ENCODE results near the gene ADAD2.

ADAD2 gene

DNA sequence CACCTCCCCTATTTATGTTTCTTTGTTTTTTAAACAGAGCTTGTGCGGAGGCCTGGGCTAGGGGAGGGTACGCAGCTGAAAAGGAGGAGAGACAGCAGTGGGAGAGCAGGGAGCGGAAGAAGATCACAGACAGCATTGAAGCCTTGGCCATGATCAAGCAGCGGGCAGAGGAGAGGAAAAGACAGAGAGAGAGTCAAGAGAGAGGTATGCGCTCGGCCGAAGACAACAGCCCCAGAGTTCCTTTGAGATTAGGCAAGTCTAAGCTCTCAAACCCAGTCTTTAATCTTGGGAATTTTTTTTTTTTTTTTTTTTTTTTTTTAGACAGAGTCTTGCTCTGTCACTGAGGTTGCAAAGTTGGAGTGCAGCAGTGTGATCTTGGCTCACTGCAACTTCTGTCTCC is 25.2 kb upstream of the ADAD2 start:
- TF ChIP-seq POLR2A (IDR thresholded peaks at IDR 0.05; ENCODE audit: low read length), result no peak
- no peak for TF ChIP-seq GATA1 (IDR thresholded peaks at IDR 0.05; ENCODE audit: low read depth, low read length)
- DNase-seq, result no peak

DNA sequence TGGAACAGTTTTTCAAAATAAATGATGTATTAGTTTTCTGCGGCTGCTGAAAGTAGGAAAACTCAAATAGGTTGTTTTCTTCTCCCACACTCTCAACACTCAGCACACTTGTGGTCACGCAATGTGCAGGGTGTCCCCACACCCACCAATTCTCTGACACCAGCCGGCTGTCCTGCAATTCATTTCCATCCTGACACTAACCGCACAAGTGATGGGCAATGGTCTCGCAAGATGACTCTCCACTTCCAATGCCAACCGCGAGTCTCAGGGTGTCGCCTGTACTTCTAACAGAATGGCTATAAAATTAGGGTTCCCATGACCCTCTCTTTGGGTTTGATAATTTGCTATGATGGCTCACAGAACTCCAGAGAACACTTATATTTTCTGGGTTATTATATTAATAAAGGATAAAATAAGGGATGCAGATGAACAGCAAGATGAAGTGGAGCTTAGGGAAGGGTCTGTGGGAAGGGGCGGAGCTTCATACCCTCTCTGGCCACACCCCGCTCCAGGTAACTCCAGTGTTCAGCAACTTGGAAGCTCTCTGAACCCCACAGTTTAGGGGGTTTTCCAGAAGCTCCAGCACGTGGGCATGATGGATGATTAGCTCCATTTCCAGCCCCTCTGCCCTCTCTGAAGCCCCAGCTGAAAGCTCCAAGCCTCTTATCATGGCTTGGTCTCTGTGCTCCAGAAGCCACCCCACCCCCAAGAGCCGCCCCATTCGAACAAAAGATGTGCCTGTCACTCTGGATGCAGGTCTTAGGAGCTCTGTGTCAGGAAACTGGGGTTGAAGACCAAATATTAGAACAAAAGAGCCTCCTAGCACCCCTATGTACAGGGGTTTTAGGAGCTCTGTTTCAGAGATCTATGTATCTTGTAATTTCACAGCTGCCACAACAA is 23.9 kb upstream of the ADAD2 start:
- TF ChIP-seq GATA1 (IDR thresholded peaks at IDR 0.05; ENCODE audit: low read depth, low read length), result no peak
- TF ChIP-seq POLR2A (IDR thresholded peaks at IDR 0.05; ENCODE audit: low read length), result no peak
- no peak for DNase-seq

DNA sequence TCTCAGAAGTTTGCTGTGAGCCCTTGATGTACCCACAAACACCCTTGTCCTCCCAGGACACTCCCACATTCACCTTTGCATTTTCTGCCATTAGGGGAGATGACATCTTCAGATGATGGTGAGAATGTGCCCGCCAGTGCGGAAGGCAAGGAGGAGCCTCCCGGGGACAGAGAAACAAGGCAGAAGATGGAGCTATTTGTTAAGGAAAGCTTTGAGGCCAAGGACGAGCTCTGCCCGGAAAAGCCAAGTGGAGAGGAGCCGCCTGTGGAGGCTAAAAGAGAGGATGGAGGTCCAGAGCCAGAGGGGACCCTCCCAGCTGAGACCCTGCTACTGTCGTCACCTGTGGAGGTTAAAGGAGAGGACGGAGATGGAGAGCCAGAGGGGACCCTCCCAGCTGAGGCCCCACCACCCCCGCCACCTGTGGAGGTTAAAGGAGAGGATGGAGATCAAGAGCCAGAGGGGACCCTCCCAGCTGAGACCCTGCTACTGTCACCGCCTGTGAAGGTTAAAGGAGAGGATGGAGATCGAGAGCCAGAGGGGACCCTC is 21.1 kb upstream of the ADAD2 start:
- no peak for DNase-seq
- TF ChIP-seq GATA1 (IDR thresholded peaks at IDR 0.05; ENCODE audit: low read depth, low read length) (no peak), POLR2A (IDR thresholded peaks at IDR 0.05; ENCODE audit: low read length) (no peak)

DNA sequence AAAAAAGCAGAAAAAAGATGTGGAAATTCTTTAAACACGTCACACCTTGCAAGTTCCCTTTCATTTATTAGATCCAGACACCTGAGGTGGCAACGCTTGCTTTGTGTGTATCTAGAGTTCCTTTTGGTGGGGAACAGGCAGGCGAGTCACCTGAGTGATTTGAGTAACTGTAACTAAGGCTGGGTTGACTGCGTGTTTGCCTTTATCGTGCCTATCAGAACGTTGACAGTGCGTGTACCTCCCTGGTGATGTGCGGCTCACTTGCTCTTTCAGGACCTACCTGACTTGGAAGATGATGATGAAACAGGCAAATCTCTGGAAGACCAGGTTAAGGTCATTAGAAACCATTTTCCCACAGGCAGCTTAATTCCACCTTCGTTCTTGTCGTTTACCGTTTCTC is 16.6 kb upstream of the ADAD2 start:
- DNase-seq, result no peak
- TF ChIP-seq POLR2A (IDR thresholded peaks at IDR 0.05; ENCODE audit: low read length), result no peak
- TF ChIP-seq GATA1 (IDR thresholded peaks at IDR 0.05; ENCODE audit: low read depth, low read length), result no peak

DNA sequence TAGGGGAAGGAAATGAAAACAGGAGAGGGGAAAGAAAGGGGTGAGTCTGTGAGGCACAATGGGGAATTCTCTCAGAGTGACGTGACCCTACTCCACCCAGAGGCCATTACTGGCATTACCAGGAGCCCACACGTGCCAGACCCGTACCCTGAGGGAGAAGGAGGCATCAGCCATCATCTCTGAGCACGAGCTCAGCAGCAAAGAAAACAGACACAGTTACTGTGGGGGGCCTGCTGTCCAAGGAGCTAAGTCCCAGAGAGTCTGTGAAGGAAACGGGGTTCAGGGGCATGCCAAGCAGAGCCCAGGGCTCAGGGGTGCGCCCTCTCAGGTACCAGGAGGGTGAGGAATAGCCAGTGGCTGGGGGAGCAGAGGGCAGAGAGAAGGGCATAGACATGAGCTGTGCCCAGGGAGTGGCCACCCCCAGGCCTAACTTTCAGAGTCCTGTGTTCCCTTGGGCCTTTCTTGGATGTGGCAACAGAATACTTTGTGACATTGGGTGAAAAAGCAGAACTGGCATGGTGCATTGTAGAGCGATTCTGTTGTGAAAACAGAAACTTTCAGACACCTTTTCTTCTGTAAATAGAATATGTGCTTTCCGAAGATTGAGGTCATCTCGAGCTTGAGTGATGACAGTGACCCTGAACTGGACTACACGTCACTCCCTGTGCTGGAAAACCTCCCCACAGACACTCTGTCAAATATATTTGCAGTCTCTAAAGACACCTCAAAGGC is 15.4 kb upstream of the ADAD2 start:
- TF ChIP-seq GATA1 (IDR thresholded peaks at IDR 0.05; ENCODE audit: low read depth, low read length) (no peak), POLR2A (IDR thresholded peaks at IDR 0.05; ENCODE audit: low read length) (no peak)

DNA sequence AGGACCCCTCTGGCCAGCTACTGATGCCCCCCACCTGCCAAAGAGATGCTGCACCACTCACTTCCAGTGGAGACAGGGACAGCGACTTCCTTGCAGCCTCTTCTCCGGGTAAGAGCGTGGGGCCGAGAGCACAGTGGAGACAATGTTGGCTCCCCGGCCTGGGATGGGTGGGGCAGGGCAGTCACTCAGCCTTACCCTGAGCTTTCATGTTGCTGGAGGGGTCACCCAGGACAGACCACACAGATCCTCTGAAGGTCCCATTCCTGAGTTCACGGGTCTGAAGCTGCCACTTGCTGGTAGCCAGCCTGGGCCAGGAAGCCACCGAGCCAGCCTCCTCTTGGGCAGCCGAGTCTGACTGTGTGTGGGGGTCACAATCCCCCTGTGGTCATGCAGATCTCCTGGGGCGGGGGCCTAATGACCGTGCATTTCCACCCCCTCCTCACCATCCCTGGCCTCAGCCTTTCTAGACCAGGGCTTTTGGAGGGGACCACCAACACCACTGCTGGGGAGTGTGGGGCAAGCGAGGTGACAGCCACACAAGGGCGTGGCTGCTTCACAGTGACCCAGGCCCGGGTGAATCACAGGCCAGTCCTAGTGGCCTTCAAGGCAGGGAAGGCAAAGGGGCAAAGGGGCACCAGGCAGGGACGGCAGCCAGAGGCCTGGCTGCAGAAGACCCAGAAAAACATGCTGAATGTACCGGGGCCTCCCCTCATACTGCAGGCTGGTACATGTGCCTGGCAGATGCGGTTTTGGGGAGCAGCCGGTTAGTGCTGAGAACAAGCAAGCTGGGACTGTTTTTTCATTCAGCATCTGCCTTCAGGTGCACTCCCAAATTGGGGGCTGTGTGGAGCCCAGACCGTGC is 14.5 kb upstream of the ADAD2 start:
- TF ChIP-seq POLR2A (IDR thresholded peaks at IDR 0.05; ENCODE audit: low read length) (no peak), GATA1 (IDR thresholded peaks at IDR 0.05; ENCODE audit: low read depth, low read length) (no peak)
- no peak for DNase-seq

More for the DNA sequence above, 15.4 kb upstream of the ADAD2 start:
- peak; percentile 25 to 46 for DNase-seq

DNA sequence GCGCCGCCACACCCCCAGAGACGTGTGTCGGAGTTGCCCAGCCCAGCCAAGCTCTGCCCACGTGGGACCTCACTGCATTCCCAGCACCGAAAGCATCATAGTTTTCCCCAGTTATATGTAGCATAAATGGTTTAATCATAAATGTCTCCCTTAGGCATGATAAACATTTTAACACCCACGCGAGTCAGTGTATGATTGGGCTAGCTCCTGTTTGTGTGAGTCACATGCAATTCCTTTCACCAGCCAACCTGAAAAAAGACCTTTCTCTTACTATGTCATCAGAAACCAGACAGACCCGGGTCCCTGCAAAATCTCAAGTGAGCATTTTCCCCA is 13.2 kb upstream of the ADAD2 start:
- no peak for TF ChIP-seq GATA1 (IDR thresholded peaks at IDR 0.05; ENCODE audit: low read depth, low read length)
- TF ChIP-seq POLR2A (IDR thresholded peaks at IDR 0.05; ENCODE audit: low read length), result no peak
- no peak for DNase-seq

DNA sequence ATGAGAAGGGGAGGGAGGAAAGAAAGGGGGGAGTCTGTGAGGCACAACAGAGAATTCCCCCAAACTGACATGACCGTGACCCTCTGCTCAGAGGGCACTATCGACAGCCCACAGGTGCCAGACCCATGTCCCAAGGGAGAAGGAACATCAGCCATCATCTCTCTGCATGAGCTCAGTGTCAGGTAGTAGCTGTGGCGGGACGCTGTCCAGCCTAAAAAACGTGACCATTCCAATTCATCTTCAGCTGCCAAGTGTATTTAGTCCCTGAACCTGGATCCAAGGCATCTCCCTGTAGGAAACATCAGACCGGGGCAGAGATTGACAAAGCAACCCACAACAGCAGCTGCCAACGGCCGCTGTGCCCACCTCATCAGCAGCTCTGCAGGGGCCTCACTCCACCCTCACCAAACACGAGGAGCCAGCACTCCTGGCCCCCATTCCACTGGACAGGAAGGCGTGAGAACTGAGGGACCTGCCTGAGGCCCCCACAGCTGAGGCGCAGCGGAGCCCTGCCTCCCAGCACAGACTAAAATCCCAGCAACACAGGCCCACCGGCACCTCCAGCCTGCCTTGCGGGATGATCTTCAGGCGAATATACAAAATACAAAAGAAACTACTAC is 12.7 kb upstream of the ADAD2 start:
- no peak for DNase-seq
- TF ChIP-seq GATA1 (IDR thresholded peaks at IDR 0.05; ENCODE audit: low read depth, low read length), result no peak
- TF ChIP-seq POLR2A (IDR thresholded peaks at IDR 0.05; ENCODE audit: low read length), result no peak

DNA sequence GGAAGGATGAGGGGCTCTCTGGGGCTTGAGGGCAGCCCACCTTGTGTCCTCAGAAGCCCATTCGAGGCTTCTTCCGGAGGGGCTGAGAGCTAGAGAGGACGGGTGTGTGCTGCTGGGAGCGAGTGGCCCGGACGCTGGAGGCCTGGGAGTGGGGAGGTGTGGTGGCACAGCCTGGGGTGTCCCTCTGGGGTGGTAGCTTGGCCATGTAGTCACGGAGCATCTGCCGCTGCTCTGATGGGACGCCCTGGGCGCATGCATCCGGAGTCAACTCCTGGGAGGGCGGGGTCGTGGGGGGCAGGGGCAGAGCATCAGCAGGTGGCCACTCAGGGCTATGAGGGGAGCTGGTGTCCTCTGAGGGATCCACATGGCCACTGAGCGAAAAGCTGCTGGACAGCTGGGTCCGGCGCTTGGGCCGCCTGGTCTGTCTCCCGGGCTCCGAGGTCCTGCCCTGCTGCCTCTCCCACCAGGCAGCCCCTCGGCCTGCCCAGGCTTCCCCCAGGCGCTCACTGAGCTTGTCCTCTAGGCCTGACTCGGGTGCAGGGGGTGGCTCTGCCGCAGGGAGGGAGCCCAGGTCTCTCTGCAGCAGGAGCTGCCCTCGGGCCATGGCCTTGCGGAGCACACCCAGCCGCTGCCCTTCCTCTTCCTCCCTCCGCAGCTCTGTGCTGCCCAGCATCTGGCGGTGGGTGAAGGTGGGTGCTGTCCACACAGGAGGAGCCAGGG is 11.9 kb upstream of the ADAD2 start:
- no peak for DNase-seq
- no peak for TF ChIP-seq GATA1 (IDR thresholded peaks at IDR 0.05; ENCODE audit: low read depth, low read length)
- TF ChIP-seq POLR2A (IDR thresholded peaks at IDR 0.05; ENCODE audit: low read length), result no peak

DNA sequence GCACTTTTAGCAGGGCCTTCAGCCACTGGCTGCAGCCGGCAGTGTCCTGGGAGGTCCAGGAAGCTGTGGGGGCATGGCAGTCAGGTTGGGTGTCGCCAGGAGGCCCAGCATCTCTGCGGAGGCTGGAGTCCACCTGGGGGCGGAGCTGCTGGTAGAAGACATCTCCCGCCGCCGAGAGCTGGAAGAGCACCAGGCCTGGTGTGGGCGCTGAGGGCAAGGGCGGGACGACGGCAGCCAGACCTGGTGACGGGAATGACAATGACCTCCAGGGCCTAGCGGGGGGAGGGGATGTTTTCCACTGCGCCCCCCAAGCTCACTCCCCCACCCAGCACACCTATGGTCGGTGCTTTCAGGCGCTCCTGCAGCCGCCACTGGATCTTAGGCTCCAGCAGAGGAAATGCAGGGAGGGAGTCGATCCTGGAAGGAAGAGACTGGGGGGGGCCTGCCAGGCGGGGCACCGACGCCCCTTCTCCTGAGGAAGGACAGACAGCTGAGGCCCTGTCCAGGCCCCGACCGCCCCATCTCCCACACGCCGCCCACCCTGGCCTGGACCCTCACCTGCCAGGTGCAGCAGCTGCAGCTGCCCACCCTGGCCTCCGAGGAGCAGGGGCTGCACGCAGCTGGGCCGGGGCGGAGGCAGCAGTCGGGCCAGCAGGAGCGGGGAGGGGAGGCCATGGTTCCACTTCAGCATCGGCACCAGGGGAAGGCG is 11.2 kb upstream of the ADAD2 start:
- TF ChIP-seq POLR2A (IDR thresholded peaks at IDR 0.05; ENCODE audit: low read length), result no peak
- TF ChIP-seq GATA1 (IDR thresholded peaks at IDR 0.05; ENCODE audit: low read depth, low read length), result no peak
- DNase-seq, result no peak

DNA sequence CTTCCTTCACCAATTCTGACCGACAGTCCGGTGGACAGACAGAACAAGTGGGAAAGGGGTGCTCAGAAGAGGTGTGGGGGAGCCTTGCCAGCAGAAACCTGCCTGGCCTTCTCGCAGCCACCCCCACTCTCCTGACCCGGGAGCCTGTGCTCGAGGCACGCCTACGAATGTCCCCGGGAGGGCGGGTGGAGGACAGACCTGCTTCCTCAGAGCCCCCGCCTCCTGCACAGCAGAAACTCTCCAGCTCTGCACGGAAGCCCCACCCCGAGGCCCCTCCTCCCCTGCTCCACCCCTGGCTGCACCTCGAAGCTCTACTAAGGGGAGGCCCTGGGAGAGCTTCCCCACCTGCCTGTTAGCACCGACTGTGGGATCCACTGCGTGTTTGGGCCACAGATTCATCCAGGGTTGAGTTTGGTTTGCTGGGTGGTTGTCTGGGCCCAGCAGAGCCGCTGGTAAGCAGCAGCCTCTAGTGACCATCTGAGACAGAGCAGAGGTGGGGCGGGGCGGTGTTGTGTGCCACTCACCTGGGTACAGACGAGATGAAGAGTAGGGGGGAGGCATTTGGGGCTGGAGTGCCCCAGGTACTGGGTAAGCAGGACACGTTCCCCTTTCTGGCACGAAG is 10.3 kb upstream of the ADAD2 start:
- TF ChIP-seq GATA1 (IDR thresholded peaks at IDR 0.05; ENCODE audit: low read depth, low read length), result no peak
- no peak for TF ChIP-seq POLR2A (IDR thresholded peaks at IDR 0.05; ENCODE audit: low read length)
- no peak for DNase-seq

Data from erythroblast (primary cell).